ENCODE measurements around the gene BTRC. TPM values are rescaled to one million over a fixed set of nuclear protein-coding genes. Genes with fewer than 3 reads are reported as not detected.

BTRC gene
- total RNA-seq, 1 experiment from 2014 or later, result 29.1 TPM

DNA sequence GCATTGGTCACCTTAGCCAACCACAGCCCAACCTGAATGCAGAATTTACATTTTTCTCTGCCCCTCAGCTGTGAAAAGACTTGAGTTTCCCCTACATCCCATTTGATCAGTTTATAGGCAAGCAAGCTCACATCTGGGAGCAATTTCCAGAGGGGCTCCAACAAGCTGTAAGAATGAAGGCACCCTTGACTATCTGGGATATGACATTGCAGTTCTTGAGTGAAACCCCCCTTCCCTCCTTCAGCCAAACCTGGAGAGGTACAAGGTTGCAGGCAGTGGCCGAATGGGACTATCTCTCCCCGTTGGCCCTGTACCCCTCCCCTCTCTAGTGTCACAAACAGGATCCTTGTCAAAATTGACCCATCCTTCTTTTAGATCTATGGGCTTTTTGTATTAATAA is 203.6 kb downstream of the BTRC start:
- H3K4me2 ChIP-seq (ENCODE audit: low read length), result 0 out of 2 replicates have a peak overlapping the region, but pooled peaks have one; percentile 44
- no peak overlapping the region for H2AFZ ChIP-seq (ENCODE audit: low read depth, low read length, poor library complexity, severe bottlenecking)
- no peak overlapping the region for H3K4me3 ChIP-seq (replicated peaks in 1 of 2; ENCODE audit: low read depth in 1 of 2, low read length in 2 of 2)
- POLR2A ChIA-PET, result no interaction called here
- H3K27ac ChIP-seq (ENCODE audit: low read depth, low read length), result no peak overlapping the region
- H4K20me1 ChIP-seq (ENCODE audit: insufficient read depth), result no peaks in the 10 kb centered on the region
- no peak for ATAC-seq
- BruUV-seq (replicated peaks), result no TSS peak
- no peak overlapping the region for H3K9ac ChIP-seq (ENCODE audit: low read length)
- H3K36me3 ChIP-seq (ENCODE audit: control insufficient read depth in 1 of 2, insufficient read depth in 2 of 2, low read length in 2 of 2), result 0 out of 4 replicates have a peak, but pooled peaks cover 0 to 3% of the 10 kb centered on the region in 2 experiments
- no peaks in the 10 kb centered on the region for H3K9me3 ChIP-seq (ENCODE audit: control insufficient read depth in 1 of 2, insufficient read depth in 1 of 2, low read depth in 1 of 2, low read length in 2 of 2)
- H3K9me2 ChIP-seq (ENCODE audit: insufficient read depth), result no peaks in the 10 kb centered on the region
- no peak for DNase-seq (ENCODE audit: low read depth, low spot score)
- peaks cover 6 to 12% of the 10 kb centered on the region in 2 experiments; a peak in 3 of 4 replicates for H3K4me1 ChIP-seq (ENCODE audit: control insufficient read depth in 1 of 2, insufficient read depth in 2 of 2, low read length in 2 of 2)
- CTCF ChIA-PET, result interaction anchor here (1.6 kb wide), 1 partner anchor 14 kb away, joined by 4 read pairs; no protein-coding TSS in a partner anchor
- H3K79me2 ChIP-seq (ENCODE audit: insufficient read depth, low read length), result no peaks in the 10 kb centered on the region
- no peaks in the 10 kb centered on the region for H3K27me3 ChIP-seq (ENCODE audit: insufficient read depth, low read length)
- RAD21 ChIA-PET (ENCODE audit: low non-redundant PET in 1 of 2, low total read pairs in 2 of 2, uncharacterized antibody in 2 of 2, unreplicated experiment in 2 of 2), result no interaction called here
- intact Hi-C loops (cut with micrococcal nuclease), result no loop called here
- TF ChIP-seq, protein P1, sequence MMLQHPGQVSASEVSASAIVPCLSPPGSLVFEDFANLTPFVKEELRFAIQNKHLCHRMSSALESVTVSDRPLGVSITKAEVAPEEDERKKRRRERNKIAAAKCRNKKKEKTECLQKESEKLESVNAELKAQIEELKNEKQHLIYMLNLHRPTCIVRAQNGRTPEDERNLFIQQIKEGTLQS (IDR thresholded peaks at IDR 0.05), result no peak
- TF ChIP-seq RAD21 (IDR thresholded peaks at IDR 0.05; ENCODE audit: low read depth) (no peak), SIN3A (IDR thresholded peaks at IDR 0.05; ENCODE audit: low read depth) (no peak), CTCF (IDR thresholded peaks at IDR 0.05 in 2 of 3, conservative IDR thresholded peaks at IDR 0.05 in 1 of 3; ENCODE audit: borderline replicate concordance in 1 of 3, insufficient read depth in 1 of 3, low read depth in 2 of 3, low read length in 2 of 3) (no peak), POLR2AphosphoS5 (IDR thresholded peaks at IDR 0.05; ENCODE audit: low read depth, low read length) (no peak), CEBPB (IDR thresholded peaks at IDR 0.05; ENCODE audit: low read depth) (no peak), POLR2A (IDR thresholded peaks at IDR 0.05; ENCODE audit: borderline replicate concordance, extremely low read depth, insufficient read depth, insufficient read length) (no peak)

DNA sequence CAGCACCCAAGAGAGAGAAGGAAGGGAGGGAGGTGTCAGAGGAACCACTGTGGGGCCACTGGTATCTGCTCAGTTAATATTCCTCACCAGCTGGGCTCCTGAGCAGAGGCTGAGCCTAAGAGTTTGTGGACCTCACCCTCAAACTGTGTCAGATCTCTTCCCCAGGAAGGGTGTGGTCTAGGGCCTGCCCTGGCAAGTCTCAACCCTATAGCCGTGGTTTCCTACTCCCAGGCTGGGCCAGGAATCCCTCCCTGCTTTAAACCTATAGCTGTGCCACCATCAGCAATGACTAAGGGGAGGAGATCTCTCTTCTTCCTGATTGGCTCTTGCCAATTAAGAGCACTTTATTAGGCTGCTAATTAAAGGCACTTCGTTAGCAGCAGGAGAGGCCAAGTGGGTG is 204.2 kb downstream of the BTRC start:
- H3K4me2 ChIP-seq (ENCODE audit: low read length), result peak overlapping the region; percentile 44; the same call in 1 of the 2 replicates
- H3K9me2 ChIP-seq (ENCODE audit: insufficient read depth), result no peaks in the 10 kb centered on the region
- H3K27ac ChIP-seq (ENCODE audit: low read depth, low read length), result no peak overlapping the region
- no peaks in the 10 kb centered on the region for H3K27me3 ChIP-seq (ENCODE audit: insufficient read depth, low read length)
- no TSS peak for BruUV-seq (replicated peaks)
- POLR2A ChIA-PET, result no interaction called here
- H3K4me1 ChIP-seq (ENCODE audit: control insufficient read depth in 1 of 2, insufficient read depth in 2 of 2, low read length in 2 of 2), result peaks cover 6 to 12% of the 10 kb centered on the region in 2 experiments; a peak in 3 of 4 replicates
- RAD21 ChIA-PET (ENCODE audit: low non-redundant PET in 1 of 2, low total read pairs in 2 of 2, uncharacterized antibody in 2 of 2, unreplicated experiment in 2 of 2), result no interaction called here
- H3K36me3 ChIP-seq (ENCODE audit: control insufficient read depth in 1 of 2, insufficient read depth in 2 of 2, low read length in 2 of 2), result 0 out of 4 replicates have a peak, but pooled peaks cover 0 to 3% of the 10 kb centered on the region in 2 experiments
- DNase-seq (ENCODE audit: low read depth, low spot score) (no peak), ATAC-seq (peak; percentile 65)
- H2AFZ ChIP-seq (ENCODE audit: low read depth, low read length, poor library complexity, severe bottlenecking), result no peak overlapping the region
- H3K4me3 ChIP-seq (replicated peaks in 1 of 2; ENCODE audit: low read depth in 1 of 2, low read length in 2 of 2), result no peak overlapping the region
- intact Hi-C loops (cut with micrococcal nuclease), result no loop called here
- H3K9me3 ChIP-seq (ENCODE audit: control insufficient read depth in 1 of 2, insufficient read depth in 1 of 2, low read depth in 1 of 2, low read length in 2 of 2), result no peaks in the 10 kb centered on the region
- CTCF ChIA-PET, result no interaction called here
- H3K79me2 ChIP-seq (ENCODE audit: insufficient read depth, low read length), result no peaks in the 10 kb centered on the region
- no peak overlapping the region for H3K9ac ChIP-seq (ENCODE audit: low read length)
- no peaks in the 10 kb centered on the region for H4K20me1 ChIP-seq (ENCODE audit: insufficient read depth)
- no peak for TF ChIP-seq ZFX (IDR thresholded peaks at IDR 0.05)
- no peak for TF ChIP-seq ZNF274 (IDR thresholded peaks at IDR 0.05; ENCODE audit: low read depth, low read length)
- no peak; the same call in 1 of the 2 replicates for TF ChIP-seq SP1 (IDR thresholded peaks at IDR 0.05; ENCODE audit: low read depth)
- TF ChIP-seq SRF (IDR thresholded peaks at IDR 0.05; ENCODE audit: low read depth), result no peak
- TF ChIP-seq, protein P2, sequence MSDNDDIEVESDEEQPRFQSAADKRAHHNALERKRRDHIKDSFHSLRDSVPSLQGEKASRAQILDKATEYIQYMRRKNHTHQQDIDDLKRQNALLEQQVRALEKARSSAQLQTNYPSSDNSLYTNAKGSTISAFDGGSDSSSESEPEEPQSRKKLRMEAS (IDR thresholded peaks at IDR 0.05), result no peak
- TF ChIP-seq YY1 (IDR thresholded peaks at IDR 0.05; ENCODE audit: extremely low read depth, insufficient replicate concordance, low read depth, low read length), result no peak
- no peak for TF ChIP-seq EGR1 (IDR thresholded peaks at IDR 0.05; ENCODE audit: low read depth)
- no peak for TF ChIP-seq ZBTB33 (IDR thresholded peaks at IDR 0.05; ENCODE audit: extremely low read depth, insufficient replicate concordance, low read length)
- TF ChIP-seq FOSL1 (IDR thresholded peaks at IDR 0.05; ENCODE audit: low read depth), result no peak
- TF ChIP-seq EZH2 (IDR thresholded peaks at IDR 0.05), result no peak
- no peak for TF ChIP-seq CBX3 (IDR thresholded peaks at IDR 0.05; ENCODE audit: low read depth)
- TF ChIP-seq, protein P1 (IDR thresholded peaks at IDR 0.05), result no peak

Data from HCT116 (cell line).